ENCODE measurements around the gene PCLO. TPM values are rescaled to one million over a fixed set of nuclear protein-coding genes. Genes with fewer than 3 reads are reported as not detected.

PCLO gene
- total and polyA plus RNA-seq, 2 of the 4 experiments (the other 2 are of a cell fraction): under 0.01 to 0.05 TPM

- in situ Hi-C loops (cut with MboI; ENCODE audit: low sequenced_read_pairs) (no loop called here), intact Hi-C loops (cut with micrococcal nuclease) (no loop called here), dilution Hi-C loops (cut with HindIII; ENCODE audit: low sequenced_read_pairs, unreplicated experiment) (no loop called here)
- Histone ChIP-seq H3K14ac (replicated peaks; ENCODE audit: low read depth, low read length) (no peak overlapping the region), H2BK120ac (ENCODE audit: low read depth, low read length) (no peak overlapping the region), H3K27ac (ENCODE audit: insufficient read depth, low read length) (no peak overlapping the region), H2AFZ (replicated peaks; ENCODE audit: low read length, poor library complexity) (no peak overlapping the region), H3K9me1 (ENCODE audit: insufficient read depth, low read length) (no peaks in the 10 kb centered on the region), H4K5ac (ENCODE audit: low read depth, low read length) (no peak overlapping the region), H4K91ac (ENCODE audit: insufficient read depth, low read depth, low read length) (no peak overlapping the region), H3K56ac (ENCODE audit: extremely low read depth, insufficient read depth, low read length) (no peak overlapping the region), H3K36me3 (ENCODE audit: control insufficient read depth, insufficient read depth, low read length) (no peaks in the 10 kb centered on the region), H3K9me3 (ENCODE audit: control insufficient read depth, insufficient read depth, low read length) (no peaks in the 10 kb centered on the region), H4K20me1 (ENCODE audit: insufficient read depth, low read length) (no peaks in the 10 kb centered on the region), H3K23ac (ENCODE audit: low read depth, low read length) (no peak overlapping the region), H2BK5ac (ENCODE audit: low read depth, low read length, poor library complexity, severe bottlenecking) (no peak overlapping the region), H3K27me3 (ENCODE audit: control insufficient read depth, insufficient read depth, low read length) (no peaks in the 10 kb centered on the region), H3K4me2 (ENCODE audit: low read depth, low read length) (no peak overlapping the region), H2AK9ac (replicated peaks; ENCODE audit: low read depth, low read length, poor library complexity) (no peak overlapping the region), H3K9ac (ENCODE audit: low read depth, low read length) (no peak overlapping the region), H4K8ac (ENCODE audit: low read depth in 2 of 2, low read length in 2 of 2) (no peak overlapping the region), H2BK15ac (ENCODE audit: low read depth, low read length) (no peak overlapping the region), H3K4ac (ENCODE audit: low read depth, low read length) (no peak overlapping the region), H3K4me3 (ENCODE audit: insufficient read depth, low read depth, low read length) (no peak overlapping the region), H3K79me1 (ENCODE audit: low read depth in 1 of 2, low read length in 2 of 2) (no peaks in the 10 kb centered on the region), H2BK20ac (ENCODE audit: low read depth, low read length) (no peak overlapping the region), H2AK5ac (ENCODE audit: low read depth, low read length) (no peak overlapping the region), H3K18ac (ENCODE audit: low read depth, low read length) (no peak overlapping the region), H3K4me1 (ENCODE audit: control insufficient read depth, insufficient read depth, low read length) (no peaks in the 10 kb centered on the region)
- no peak for TF ChIP-seq USF2 (IDR thresholded peaks at IDR 0.05; ENCODE audit: low read depth, low read length)
- no peak for TF ChIP-seq POLR2A (IDR thresholded peaks at IDR 0.05; ENCODE audit: low read depth, low read length)
- no peak for TF ChIP-seq RFX5 (IDR thresholded peaks at IDR 0.05; ENCODE audit: low read depth, low read length)
- no peak for TF ChIP-seq CTCF (conservative IDR thresholded peaks at IDR 0.05; ENCODE audit: low read depth, low read length)
- TF ChIP-seq MAFK (IDR thresholded peaks at IDR 0.05; ENCODE audit: low read depth, low read length): no peak
- TF ChIP-seq CHD1 (IDR thresholded peaks at IDR 0.05; ENCODE audit: low read depth, low read length): no peak
- no peak for TF ChIP-seq BHLHE40 (IDR thresholded peaks at IDR 0.05; ENCODE audit: low read depth, low read length)
- TF ChIP-seq FOS (IDR thresholded peaks at IDR 0.05; ENCODE audit: low read depth, low read length): no peak
- TF ChIP-seq MXI1 (IDR thresholded peaks at IDR 0.05; ENCODE audit: borderline replicate concordance, low read depth, low read length): no peak
- TF ChIP-seq RCOR1 (IDR thresholded peaks at IDR 0.05; ENCODE audit: insufficient replicate concordance, low read length): no peak
- no peak for TF ChIP-seq NFE2L2 (IDR thresholded peaks at IDR 0.05; ENCODE audit: low read depth, low read length)
- TF ChIP-seq RAD21 (IDR thresholded peaks at IDR 0.05; ENCODE audit: low read length): no peak
- TF ChIP-seq CEBPB (IDR thresholded peaks at IDR 0.05; ENCODE audit: low read depth, low read length): no peak
- no peak for TF ChIP-seq SMC3 (IDR thresholded peaks at IDR 0.05; ENCODE audit: low read depth, low read length)
- no peak for TF ChIP-seq MAZ (IDR thresholded peaks at IDR 0.05; ENCODE audit: borderline replicate concordance, low read depth, low read length)
- TF ChIP-seq ELK1 (IDR thresholded peaks at IDR 0.05; ENCODE audit: borderline replicate concordance, low read depth, low read length): no peak
- CTCF ChIA-PET: interaction anchor here (0.7 kb wide), 1 partner anchor 12 kb away, joined by 3 read pairs; no protein-coding TSS in a partner anchor
- POLR2A ChIA-PET (ENCODE audit: unreplicated experiment): no interaction called here
- no TSS peak for BruUV-seq (replicated peaks)
- no peak for ATAC-seq (ENCODE audit: low read depth)
- 65% methylated on average over 4 of the region's 6 CpGs; no CpG with 5 or more reads in 1 of the 2 experiments for WGBS, 2 experiments (ENCODE audit: extremely low coverage in 2 of 2, insufficient read length in 1 of 2)
- no peak for DNase-seq
Measured at GRCh38 chr7:82865856-82866255, 296.8 kb downstream of the PCLO start.
